Activated CD8-positive, alpha-beta T cell treated with anti-CD3 and anti-CD28 coated beads, Interleukin-2, amount 10 ng/mL, durations not matched to agents 7 days and 5 days (primary cell): ENCODE data around the gene COL27A1. TPM values are rescaled to one million over a fixed set of nuclear protein-coding genes. Genes with fewer than 3 reads are reported as not detected.

Source experiments
- ATAC-seq: fragments of 150-1000 bp; cut with Tn5 transposase; one replicate; pipeline ENCODE4 v1.10.0; 2021; ENCODE audit warnings: moderate library complexity
- CTCF ChIA-PET: fragments of 350-600 bp; sonication (Branson Sonifier 250); formaldehyde crosslinking; loops from one replicate; lab custom pipeline; 2021; ENCODE audit warnings: antibody characterized with exemption; lab: Charles Lee
- POLR2A ChIA-PET: fragments of 350-600 bp; sonication (Branson Sonifier 250); formaldehyde crosslinking; loops from one replicate; lab custom pipeline; 2021; ENCODE audit warnings: antibody characterized with exemption; lab: Charles Lee
- DNase-seq: peaks from one replicate; pipeline ENCODE4 v3.0.0-alpha.2; 2020
- H3K27ac Mint-ChIP-seq: one replicate; pipeline ENCODE4 v1.8.0; 2021; ENCODE audit warnings: mild to moderate bottlenecking, mixed read lengths
- H3K27me3 Mint-ChIP-seq: one replicate; pipeline ENCODE4 v1.8.0; 2021; ENCODE audit warnings: low read depth, mixed read lengths
- H3K36me3 Mint-ChIP-seq: one replicate; pipeline ENCODE4 v1.8.0; 2021; ENCODE audit warnings: low read depth, mixed read lengths
- H3K4me1 Mint-ChIP-seq: one replicate; pipeline ENCODE4 v1.8.0; 2021; ENCODE audit warnings: low read depth, mixed read lengths
- H3K4me3 Mint-ChIP-seq: one replicate; pipeline ENCODE4 v1.8.0; 2021; ENCODE audit warnings: mild to moderate bottlenecking, mixed read lengths
- H3K9me3 Mint-ChIP-seq: one replicate; pipeline ENCODE4 v1.8.0; 2022; ENCODE audit warnings: mixed read lengths; ENCODE audit not compliant: insufficient read depth
- total RNA-seq, 2 experiments: library from RNA; stranded (reverse); gene quantifications; one replicate each; pipeline ENCODE4 v1.2.3, GENCODE V29; 2021

The COL27A1 gene
- total RNA-seq, 2 experiments from 2014 or later: 0.47 to 0.99 TPM

DNA sequence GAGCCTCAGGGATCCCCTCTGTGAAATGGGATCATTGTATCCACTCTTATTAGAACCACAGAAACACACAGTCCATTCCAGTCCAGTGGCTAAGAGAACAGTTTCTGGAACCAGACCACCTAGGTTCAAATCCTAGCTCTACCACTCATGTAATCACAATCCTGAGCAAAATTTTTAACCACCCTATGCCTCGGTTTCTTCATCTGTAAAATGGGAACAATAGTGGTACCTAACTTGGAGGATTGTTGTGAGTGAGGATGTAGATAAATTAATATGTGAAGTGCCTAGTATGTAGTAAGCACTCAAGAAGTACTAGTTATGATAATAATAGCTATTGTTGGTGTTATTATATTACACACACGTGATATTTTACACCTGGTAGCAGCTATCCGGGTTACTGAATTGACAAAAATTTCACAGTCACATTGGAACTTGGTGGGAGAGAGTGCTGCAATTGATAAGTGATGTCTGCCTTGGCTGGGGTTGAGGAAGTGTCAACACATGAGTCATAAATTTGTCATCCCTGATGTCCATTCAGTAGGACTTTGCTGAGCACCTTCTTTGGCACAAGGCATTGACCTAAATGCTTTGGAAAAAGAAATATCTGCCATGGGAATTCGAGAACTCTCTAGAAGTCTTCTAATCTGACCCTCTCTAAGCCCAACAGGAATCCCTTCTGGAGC is 68.4 kb downstream of the COL27A1 start:
- ATAC-seq (no peak), DNase-seq (no peak)
- Mint-ChIP-seq H3K4me1 (no peaks in the 10 kb centered on the region), H3K9me3 (no peaks in the 10 kb centered on the region), H3K4me3 (no peak overlapping the region), H3K27me3 (no peaks in the 10 kb centered on the region), H3K27ac (no peak overlapping the region), H3K36me3 (no peaks in the 10 kb centered on the region)
- CTCF ChIA-PET: no interaction called here
- POLR2A ChIA-PET: no interaction called here

DNA sequence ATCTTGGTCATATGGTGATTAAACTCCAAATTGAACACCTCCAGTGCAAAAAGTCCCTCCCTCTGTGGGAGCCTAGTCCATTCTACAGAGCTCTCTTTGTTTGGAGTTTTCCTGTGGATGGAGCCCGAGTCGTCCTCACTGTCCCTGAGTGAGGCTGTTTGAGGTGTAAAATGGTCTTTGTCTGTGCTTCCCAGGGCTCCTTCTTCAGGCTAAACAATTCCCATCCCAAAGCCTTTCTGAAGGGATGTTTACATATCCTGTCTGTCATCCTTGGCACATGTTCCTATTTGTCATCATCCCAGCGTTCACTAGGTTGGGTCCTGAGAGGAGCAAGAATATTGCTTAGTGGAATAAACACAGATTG is 68.9 kb downstream of the COL27A1 start:
- H3K4me3 Mint-ChIP-seq: no peak overlapping the region
- no peaks in the 10 kb centered on the region for H3K27me3 Mint-ChIP-seq
- ChIA-PET POLR2A (no interaction called here), CTCF (no interaction called here)
- no peaks in the 10 kb centered on the region for H3K4me1 Mint-ChIP-seq
- no peak overlapping the region for H3K27ac Mint-ChIP-seq
- no peak for DNase-seq
- ATAC-seq: no peak
- H3K36me3 Mint-ChIP-seq: no peaks in the 10 kb centered on the region
- H3K9me3 Mint-ChIP-seq: no peaks in the 10 kb centered on the region

GRCh38 chr9:114225561-114226212 is 70.3 kb downstream of the COL27A1 start:
- CTCF ChIA-PET: no interaction called here
- Mint-ChIP-seq H3K27ac (no peak overlapping the region), H3K36me3 (no peaks in the 10 kb centered on the region), H3K9me3 (no peaks in the 10 kb centered on the region), H3K27me3 (no peaks in the 10 kb centered on the region), H3K4me1 (no peaks in the 10 kb centered on the region), H3K4me3 (no peak overlapping the region)
- POLR2A ChIA-PET: interaction anchor here (0.7 kb wide), 1 partner anchor 11 kb away, joined by 4 read pairs; no protein-coding TSS in a partner anchor
- no peak for ATAC-seq
- no peak for DNase-seq

GRCh38 chr9:114226246-114227055 is 71.1 kb downstream of the COL27A1 start:
- ChIA-PET POLR2A (no interaction called here), CTCF (no interaction called here)
- Mint-ChIP-seq H3K9me3 (no peaks in the 10 kb centered on the region), H3K36me3 (no peaks in the 10 kb centered on the region), H3K4me3 (no peak overlapping the region), H3K27ac (no peak overlapping the region), H3K4me1 (no peaks in the 10 kb centered on the region), H3K27me3 (no peaks in the 10 kb centered on the region)
- ATAC-seq (no peak), DNase-seq (no peak)

DNA sequence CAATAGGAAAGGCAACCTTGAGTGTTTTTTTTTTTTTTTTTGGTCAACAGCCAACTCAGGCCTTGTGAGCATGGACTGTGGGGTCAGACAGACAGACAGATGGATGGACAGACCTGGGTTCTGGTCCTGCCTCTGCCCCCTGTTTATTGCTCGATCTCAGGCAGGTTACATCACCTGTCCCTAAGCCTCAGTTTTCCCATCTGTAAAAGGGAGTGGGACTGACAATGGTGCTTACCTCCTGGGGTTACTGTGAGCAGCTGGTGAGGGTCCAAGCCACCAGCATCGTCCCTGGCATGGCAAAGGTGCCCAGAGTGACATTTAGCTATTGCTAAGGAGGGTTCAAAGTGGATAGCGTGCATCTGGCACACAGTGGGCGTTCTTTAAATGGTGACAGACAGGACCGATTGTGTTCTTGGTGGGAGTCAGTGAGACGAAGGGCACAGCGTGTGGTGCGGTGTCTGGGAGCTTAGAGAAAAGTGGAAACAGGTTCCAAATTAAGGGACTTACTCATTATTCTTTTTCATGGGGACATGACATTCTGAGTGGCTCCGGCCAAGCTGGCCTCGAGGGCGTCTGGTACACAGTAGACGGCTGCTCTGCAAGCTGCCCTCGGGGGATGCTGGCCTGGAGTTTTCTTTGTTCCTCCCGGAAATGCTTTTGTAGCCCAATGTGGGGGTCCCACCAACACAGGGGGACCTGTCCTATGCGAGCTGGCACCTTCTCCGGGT is 72.1 kb downstream of the COL27A1 start:
- DNase-seq (no peak), ATAC-seq (no peak)
- CTCF ChIA-PET: no interaction called here
- Mint-ChIP-seq H3K27ac (no peak overlapping the region), H3K36me3 (no peaks in the 10 kb centered on the region), H3K9me3 (no peaks in the 10 kb centered on the region), H3K27me3 (no peaks in the 10 kb centered on the region), H3K4me1 (no peaks in the 10 kb centered on the region), H3K4me3 (no peak overlapping the region)
- POLR2A ChIA-PET: no interaction called here

- CTCF ChIA-PET: no interaction called here
- POLR2A ChIA-PET: interaction anchor here (0.7 kb wide), 1 partner anchor 8 kb away, joined by 3 read pairs; no protein-coding TSS in a partner anchor
- no peaks in the 10 kb centered on the region for H3K36me3 Mint-ChIP-seq
- no peak overlapping the region for H3K4me3 Mint-ChIP-seq
- H3K4me1 Mint-ChIP-seq: no peaks in the 10 kb centered on the region
- H3K27me3 Mint-ChIP-seq: no peaks in the 10 kb centered on the region
- H3K9me3 Mint-ChIP-seq: no peaks in the 10 kb centered on the region
- H3K27ac Mint-ChIP-seq: no peak overlapping the region
- ATAC-seq (no peak), DNase-seq (no peak)
These were observed 72.9 kb downstream of the COL27A1 start for GRCh38 chr9:114228016-114228808.

DNA sequence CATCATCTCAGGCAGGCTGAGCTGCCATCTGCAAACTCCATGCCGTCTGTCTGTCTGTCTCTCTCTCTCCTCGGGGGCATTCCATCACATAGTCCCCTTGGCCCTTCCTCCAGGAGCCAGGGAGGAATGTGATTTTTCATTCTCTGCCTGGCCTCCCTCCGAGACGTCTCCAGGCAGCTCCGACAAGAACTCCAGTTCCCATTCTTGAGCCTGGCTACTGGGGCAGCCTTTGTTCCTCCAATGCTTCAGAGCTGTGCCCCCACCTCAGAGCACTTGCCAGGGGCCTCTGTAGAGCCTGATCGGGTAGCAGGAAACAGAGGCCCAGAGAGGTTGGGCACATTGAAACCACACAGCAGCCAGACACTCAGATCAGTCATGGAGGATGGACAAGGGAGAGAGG is 74.0 kb downstream of the COL27A1 start:
- DNase-seq (no peak), ATAC-seq (no peak)
- Mint-ChIP-seq H3K4me3 (no peak overlapping the region), H3K36me3 (no peaks in the 10 kb centered on the region), H3K9me3 (no peaks in the 10 kb centered on the region), H3K27me3 (no peaks in the 10 kb centered on the region), H3K27ac (no peak overlapping the region), H3K4me1 (no peaks in the 10 kb centered on the region)
- POLR2A ChIA-PET: interaction anchor here (0.7 kb wide), 1 partner anchor 7 kb away, joined by 3 read pairs; no protein-coding TSS in a partner anchor
- CTCF ChIA-PET: no interaction called here

GRCh38 chr9:114230068-114230467 is 74.7 kb downstream of the COL27A1 start:
- DNase-seq: no peak
- CTCF ChIA-PET: no interaction called here
- Mint-ChIP-seq H3K27me3 (no peaks in the 10 kb centered on the region), H3K9me3 (no peaks in the 10 kb centered on the region), H3K4me3 (no peak overlapping the region), H3K27ac (no peak overlapping the region), H3K4me1 (no peaks in the 10 kb centered on the region), H3K36me3 (no peaks in the 10 kb centered on the region)
- POLR2A ChIA-PET: no interaction called here
- no peak for ATAC-seq

DNA sequence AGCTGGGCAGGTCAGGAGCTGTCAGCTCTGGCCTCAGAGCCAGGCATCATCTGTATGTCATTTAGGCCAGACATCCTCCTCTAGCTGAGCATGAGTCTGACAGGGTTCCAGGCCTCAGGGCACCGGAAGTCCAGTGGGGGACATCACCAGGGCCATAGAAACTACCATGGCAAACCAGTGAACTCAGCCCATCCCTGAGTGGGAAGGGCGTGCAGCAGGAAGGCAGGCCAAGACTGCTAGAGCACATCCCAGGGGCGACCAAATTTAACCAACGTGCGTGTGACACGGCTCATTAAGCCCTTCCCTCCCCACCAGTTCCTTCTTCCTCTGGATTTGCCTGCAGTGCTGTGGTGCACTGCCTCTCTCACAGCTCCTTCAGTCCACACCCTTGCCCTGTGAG is 75.9 kb downstream of the COL27A1 start:
- no peaks in the 10 kb centered on the region for H3K36me3 Mint-ChIP-seq

DNA sequence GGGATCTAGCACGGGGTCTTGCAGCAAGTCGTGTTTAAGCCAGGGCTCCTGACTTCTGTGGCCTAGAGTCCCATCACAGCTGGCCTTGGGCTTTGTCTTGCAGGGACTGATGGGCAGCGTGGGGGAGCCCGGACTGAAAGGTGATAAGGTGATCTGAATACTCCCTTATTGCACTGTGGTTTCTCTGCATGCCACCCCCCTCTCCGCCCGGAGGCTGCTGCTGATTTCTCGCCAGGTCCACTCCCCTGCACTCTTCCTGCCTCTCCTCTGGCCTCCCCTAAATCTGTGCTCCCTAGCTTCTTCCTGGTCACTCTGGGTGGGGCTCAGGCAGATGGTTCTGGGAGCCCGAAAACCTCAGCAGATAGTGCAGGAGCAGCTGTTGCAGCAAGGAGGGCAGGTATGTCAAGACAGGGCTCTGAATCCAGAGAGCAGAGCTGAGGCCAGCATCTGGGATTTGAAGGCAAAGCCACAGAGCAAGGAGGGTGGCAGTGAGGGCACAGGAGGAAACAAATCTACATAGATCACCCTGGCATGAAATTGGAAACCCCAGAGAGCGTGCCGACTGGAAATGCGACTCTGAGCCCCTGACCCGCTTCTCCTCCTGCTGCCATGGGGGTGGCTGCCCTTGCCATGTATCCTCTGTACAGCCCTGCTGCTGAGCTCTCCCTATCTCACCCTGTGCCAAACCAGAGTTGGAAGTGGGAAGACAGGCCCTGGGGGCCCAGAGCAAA is 76.5 kb downstream of the COL27A1 start:
- CTCF ChIA-PET: no interaction called here

More for the DNA sequence above, 75.9 kb downstream of the COL27A1 start:
- ATAC-seq (no peak), DNase-seq (no peak)
- Mint-ChIP-seq H3K4me3 (no peak overlapping the region), H3K27me3 (no peaks in the 10 kb centered on the region), H3K27ac (no peak overlapping the region), H3K9me3 (no peaks in the 10 kb centered on the region), H3K4me1 (no peaks in the 10 kb centered on the region)
- POLR2A ChIA-PET: no interaction called here
- CTCF ChIA-PET: no interaction called here

More for the DNA sequence above, 76.5 kb downstream of the COL27A1 start:
- Mint-ChIP-seq H3K27ac (no peak overlapping the region), H3K27me3 (no peaks in the 10 kb centered on the region), H3K4me1 (no peaks in the 10 kb centered on the region), H3K36me3 (no peaks in the 10 kb centered on the region), H3K4me3 (no peak overlapping the region), H3K9me3 (no peaks in the 10 kb centered on the region)
- ATAC-seq (no peak), DNase-seq (no peak)
- POLR2A ChIA-PET: no interaction called here
